GM19452 (cell line): ENCODE measurements around the gene CES3.

Source experiments
- ATAC-seq: cut with Tn5 transposase; IDR thresholded peaks from one replicate; pipeline ENCODE4 v1.9.1; 2021; ENCODE audit not compliant: unreplicated experiment

The CES3 gene

GRCh38 chr16:66961065-66961744 is at the start of gene CES3:
CES3 (plus strand) TSS chr16:66961266; CDS start chr16:66961308, 42 bp downstream.
- ATAC-seq = peak; percentile 68

- no peak for ATAC-seq
Observed at GRCh38 chr16:66911801-66912200, 49.3 kb upstream of the CES3 start.

GRCh38 chr16:66913081-66913480 is 48.0 kb upstream of the CES3 start:
- no peak for ATAC-seq

- no peak for ATAC-seq
Observed at GRCh38 chr16:66913711-66914110, 47.4 kb upstream of the CES3 start.

GRCh38 chr16:66914541-66914940 is 46.5 kb upstream of the CES3 start:
- no peak for ATAC-seq

- no peak for ATAC-seq
Observed at GRCh38 chr16:66915041-66915440, 46.0 kb upstream of the CES3 start.

GRCh38 chr16:66916518-66916917 is 44.5 kb upstream of the CES3 start:
- no peak for ATAC-seq

- no peak for ATAC-seq
Observed at GRCh38 chr16:66917741-66918140, 43.3 kb upstream of the CES3 start.

GRCh38 chr16:66918355-66918754 is 42.7 kb upstream of the CES3 start:
- ATAC-seq = no peak

GRCh38 chr16:66918803-66919568 is 42.1 kb upstream of the CES3 start, which contains the start of gene CDH16:
CDH16 (minus strand) TSS chr16:66918885; CDS start chr16:66918065, 820 bp downstream.
- ATAC-seq = no peak

- ATAC-seq = no peak
Observed at GRCh38 chr16:66919569-66920298, 41.3 kb upstream of the CES3 start.

GRCh38 chr16:66920299-66920590 is 40.8 kb upstream of the CES3 start:
- no peak for ATAC-seq

- ATAC-seq = no peak
Observed at GRCh38 chr16:66920924-66921680, 40.0 kb upstream of the CES3 start.

GRCh38 chr16:66921729-66922450 is 39.2 kb upstream of the CES3 start:
- ATAC-seq = no peak

GRCh38 chr16:66923247-66923731 is 37.8 kb upstream of the CES3 start:
- ATAC-seq = no peak

- ATAC-seq = no peak
Observed at GRCh38 chr16:66923866-66924265, 37.2 kb upstream of the CES3 start.

GRCh38 chr16:66924527-66925321 is 36.3 kb upstream of the CES3 start:
- no peak for ATAC-seq

GRCh38 chr16:66925322-66925840 is 35.7 kb upstream of the CES3 start, which contains the start of gene RRAD:
RRAD (minus strand) TSS chr16:66925535; CDS start chr16:66925179, 356 bp downstream.
- ATAC-seq = no peak
